GM18505 (cell line): ENCODE measurements around the gene LYPLAL1.

ENCODE experiments used
- ATAC-seq: cut with Tn5 transposase; IDR thresholded peaks from one replicate; pipeline ENCODE4 v1.9.1; 2021; ENCODE audit not compliant: unreplicated experiment
- POLR2A ChIP-seq: IDR thresholded peaks from 4 replicates; pipeline ENCODE4 v1.6.1; 2011; ENCODE audit warnings: borderline replicate concordance; ENCODE audit not compliant: insufficient read depth, insufficient read length; ENCODE audit errors: extremely low read depth

LYPLAL1 gene

GRCh38 chr1:219257751-219258150 lies 84.1 kb downstream of the LYPLAL1 start:
- ATAC-seq, result no peak
- TF ChIP-seq POLR2A, result no peak

- no peak for ATAC-seq
- TF ChIP-seq POLR2A, result no peak
Measured at GRCh38 chr1:219261454-219261853, 87.8 kb downstream of the LYPLAL1 start.
